Right kidney (tissue), 1 donor: Measurements from ENCODE around the gene FGF14.

ENCODE experiments used
- DNase-seq: peaks from one replicate; pipeline ENCODE4 v3.0.0-alpha.2; 2016

Gene FGF14

GRCh38 chr13:102250448-102250847 lies 151.4 kb downstream of the FGF14 start:
- no peak for DNase-seq

GRCh38 chr13:102244607-102245227 lies 157.1 kb downstream of the FGF14 start:
- DNase-seq: no peak

DNA sequence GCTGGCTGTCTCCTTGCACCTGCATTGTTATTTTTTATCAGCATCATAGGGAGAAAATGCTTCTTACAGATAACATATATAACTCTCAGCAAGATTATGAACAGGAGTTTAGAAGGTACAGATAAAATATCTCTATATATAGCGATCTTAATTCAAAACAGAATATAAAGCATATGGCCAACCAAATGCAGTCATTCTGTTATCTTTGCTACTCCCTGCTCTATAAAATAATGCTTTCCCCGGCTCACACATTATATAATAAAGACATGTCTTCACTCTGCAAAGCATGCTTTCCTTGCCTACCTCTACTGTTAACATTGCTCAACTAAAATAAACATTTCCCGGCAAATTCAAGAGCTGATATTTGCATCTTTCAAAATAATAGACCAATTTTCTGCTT lies 161.7 kb downstream of the FGF14 start:
- no peak for DNase-seq

DNA sequence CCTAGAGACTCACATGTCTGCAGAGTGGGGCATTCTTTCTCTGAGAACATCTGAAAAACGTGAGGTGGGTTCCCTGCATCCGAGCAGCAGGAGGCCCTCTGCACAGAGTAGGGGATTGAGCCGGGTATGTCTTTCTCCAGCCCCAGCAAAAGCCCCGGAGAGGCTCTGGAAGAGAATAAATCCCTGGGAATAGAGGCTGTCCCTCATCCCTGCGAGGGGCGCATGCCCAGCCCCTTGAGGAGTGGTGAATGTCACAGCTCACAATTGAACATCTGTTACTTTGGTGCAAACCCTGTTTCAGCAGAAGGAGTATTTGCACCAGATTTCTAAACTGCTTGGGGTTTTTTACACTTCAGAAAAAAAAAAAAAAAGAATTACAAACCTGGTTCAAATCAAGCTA lies 164.6 kb downstream of the FGF14 start:
- no peak for DNase-seq

- no peak for DNase-seq
Observed at GRCh38 chr13:102236830-102237229, 165.0 kb downstream of the FGF14 start.

DNA sequence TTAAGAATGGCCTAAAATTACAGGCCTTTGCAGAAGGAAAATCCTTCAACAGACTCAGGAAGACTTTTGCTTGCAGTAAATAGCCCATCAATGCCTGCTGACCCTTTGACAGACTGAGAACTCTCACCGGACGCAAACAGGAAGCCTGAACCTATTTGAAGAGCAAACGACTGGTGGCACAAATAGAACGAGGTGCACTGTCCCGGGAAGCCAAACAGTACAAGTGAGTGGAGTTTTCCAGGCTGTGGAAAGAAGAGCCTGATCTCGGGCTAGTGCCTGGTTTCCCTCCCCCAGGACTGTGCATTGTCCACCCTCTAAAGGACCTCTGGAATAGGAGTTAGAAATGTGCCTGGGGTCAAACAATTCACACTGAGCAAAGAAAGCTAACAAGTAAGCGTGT lies 165.5 kb downstream of the FGF14 start:
- DNase-seq: no peak

DNA sequence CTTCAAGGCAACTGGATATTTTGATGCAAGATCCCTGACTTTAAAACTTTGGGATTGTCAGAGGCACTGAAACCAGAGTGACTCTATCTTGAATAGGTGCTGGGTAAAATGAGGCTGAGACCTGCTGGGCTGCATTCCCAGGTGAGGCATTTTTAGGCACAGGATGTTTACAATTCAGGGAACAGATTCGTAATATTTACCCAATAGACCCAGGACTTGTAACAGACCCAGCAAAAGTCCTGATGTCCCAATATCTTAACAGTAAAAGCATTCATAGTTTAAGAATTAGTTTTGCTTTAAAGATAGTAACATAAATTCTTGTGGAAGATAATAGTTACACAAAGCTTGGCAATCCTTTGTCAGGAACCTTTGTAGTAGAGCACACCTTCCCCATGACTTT lies 166.2 kb downstream of the FGF14 start:
- DNase-seq: no peak

DNA sequence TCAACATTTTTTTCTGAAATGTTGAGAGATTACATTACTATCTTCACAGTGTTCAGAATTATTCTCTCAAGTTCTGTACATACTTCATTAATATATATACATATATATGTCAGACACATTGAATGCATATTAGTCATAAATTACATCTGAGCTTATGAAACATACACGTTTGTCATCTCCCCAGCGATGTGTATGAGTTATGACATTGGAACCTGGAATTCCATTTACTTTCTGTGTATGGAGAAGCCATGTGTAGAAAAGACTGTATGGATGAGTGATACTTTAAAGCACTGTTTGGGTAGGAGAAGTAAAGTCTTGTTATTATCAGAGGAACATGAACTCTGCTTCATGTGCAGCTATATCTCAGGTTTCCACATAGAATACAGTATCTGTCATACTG lies 167.2 kb downstream of the FGF14 start:
- no peak for DNase-seq

- DNase-seq: no peak
Observed at GRCh38 chr13:102233566-102234208, 168.2 kb downstream of the FGF14 start.

- DNase-seq: no peak
Observed at GRCh38 chr13:102231479-102231878, 170.4 kb downstream of the FGF14 start.

GRCh38 chr13:102227741-102228140 lies 174.1 kb downstream of the FGF14 start:
- no peak for DNase-seq

GRCh38 chr13:102226591-102226990 lies 175.3 kb downstream of the FGF14 start:
- DNase-seq: no peak

GRCh38 chr13:102225892-102226291 lies 176.0 kb downstream of the FGF14 start:
- no peak for DNase-seq

DNA sequence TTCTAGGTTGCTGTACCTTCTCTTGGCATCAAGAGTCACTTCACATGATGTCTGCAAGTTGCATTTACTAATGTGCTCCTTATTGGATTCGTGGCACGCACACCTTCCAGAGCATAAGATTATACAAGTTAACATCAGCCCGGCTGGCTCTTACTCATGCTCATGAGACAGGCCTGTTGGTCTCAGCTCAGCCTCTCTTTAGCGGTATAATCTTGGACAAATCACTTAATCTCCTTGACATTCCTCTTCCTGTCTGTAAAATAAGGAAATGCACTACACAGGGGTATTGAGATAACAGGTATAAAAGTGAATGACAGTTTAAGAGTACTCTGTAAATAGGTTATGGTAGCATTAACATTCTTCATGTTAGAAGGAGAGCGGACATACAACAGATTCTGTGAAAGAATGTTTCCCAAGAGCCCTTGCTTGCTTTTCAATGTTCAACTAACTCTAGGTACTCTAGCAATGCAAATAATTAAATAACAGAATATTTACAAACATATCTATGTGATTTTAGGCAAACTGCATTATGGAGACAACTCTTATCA lies 181.1 kb downstream of the FGF14 start:
- DNase-seq: no peak

DNA sequence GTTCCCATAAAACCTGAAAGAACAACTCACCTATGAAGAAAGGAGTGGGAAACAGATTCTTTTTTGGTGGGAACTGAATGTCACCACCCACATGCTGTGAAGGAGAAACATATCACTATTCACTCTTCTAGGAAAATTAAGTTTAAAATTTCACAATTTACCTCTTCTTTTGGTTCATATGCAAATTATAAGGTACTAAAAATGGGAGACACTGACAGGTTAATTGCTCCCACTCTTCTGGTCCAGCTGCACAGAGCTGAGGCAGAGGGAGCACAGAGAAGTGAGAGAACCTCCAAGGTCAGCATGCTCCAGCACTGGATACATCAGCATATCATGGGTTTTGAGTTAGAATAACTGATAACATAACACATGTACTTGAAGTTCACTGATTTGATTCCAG lies 186.9 kb downstream of the FGF14 start:
- DNase-seq: no peak

DNA sequence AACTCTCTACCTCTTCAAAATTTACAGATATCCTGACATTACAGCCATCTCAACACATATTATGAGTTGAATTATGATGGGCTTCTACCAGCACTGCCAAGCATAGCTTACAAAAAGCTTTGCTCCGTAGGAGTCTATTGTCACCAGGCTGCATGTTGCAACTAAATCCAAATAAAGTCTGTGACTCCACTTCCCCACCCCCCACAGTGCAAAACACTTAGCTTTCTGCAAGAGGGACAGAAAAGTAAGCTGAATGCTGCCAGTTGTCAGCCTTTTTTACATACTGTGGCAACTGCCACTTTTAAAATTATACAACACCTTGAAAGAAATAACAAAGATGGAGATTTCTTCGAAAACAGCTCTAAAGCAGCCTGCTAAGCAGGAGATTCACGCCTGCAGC lies 189.1 kb downstream of the FGF14 start:
- no peak for DNase-seq

- DNase-seq: no peak
Observed at GRCh38 chr13:102208347-102208746, 193.5 kb downstream of the FGF14 start.

- no peak for DNase-seq
Observed at GRCh38 chr13:102207680-102208342, 194.0 kb downstream of the FGF14 start.

DNA sequence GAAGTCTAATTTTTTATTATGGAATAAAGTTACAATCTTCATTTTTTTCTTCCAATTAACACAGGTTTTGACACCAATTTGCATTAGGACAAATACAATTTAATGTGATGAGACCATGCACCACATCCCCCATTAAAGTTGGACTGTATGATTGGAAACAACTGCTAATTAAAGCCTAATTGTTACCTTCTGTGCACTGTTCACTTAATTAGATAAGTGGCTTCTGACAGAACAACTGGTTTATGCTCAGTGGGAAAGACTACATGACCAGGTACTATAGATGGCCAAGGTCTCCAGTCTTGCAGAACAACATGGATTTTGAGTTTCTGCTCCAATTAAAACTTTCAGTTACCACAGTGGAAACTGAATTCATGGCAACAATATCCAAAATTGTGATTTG lies 198.1 kb downstream of the FGF14 start:
- DNase-seq: no peak

- DNase-seq: no peak
Observed at GRCh38 chr13:102198418-102199311, 203.2 kb downstream of the FGF14 start.

DNA sequence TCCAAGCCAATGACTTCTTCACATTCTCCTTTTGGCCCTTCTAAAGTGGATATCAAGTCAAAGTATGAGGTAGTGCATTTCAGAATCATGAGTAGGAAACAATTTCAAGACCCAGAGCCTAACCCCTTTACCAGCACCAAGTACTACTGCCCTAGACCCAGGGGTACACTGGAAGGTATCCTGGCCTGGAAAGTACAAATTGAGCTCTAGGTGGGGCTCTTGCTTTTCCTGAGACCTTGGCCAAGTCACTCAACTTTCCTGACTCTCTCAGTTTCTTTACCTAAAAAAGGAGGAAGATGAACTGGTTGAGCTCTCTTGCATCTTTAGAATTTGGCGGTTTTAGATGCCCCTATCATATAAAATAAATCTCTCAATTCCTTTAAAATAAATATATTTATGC lies 204.7 kb downstream of the FGF14 start:
- DNase-seq: no peak

DNA sequence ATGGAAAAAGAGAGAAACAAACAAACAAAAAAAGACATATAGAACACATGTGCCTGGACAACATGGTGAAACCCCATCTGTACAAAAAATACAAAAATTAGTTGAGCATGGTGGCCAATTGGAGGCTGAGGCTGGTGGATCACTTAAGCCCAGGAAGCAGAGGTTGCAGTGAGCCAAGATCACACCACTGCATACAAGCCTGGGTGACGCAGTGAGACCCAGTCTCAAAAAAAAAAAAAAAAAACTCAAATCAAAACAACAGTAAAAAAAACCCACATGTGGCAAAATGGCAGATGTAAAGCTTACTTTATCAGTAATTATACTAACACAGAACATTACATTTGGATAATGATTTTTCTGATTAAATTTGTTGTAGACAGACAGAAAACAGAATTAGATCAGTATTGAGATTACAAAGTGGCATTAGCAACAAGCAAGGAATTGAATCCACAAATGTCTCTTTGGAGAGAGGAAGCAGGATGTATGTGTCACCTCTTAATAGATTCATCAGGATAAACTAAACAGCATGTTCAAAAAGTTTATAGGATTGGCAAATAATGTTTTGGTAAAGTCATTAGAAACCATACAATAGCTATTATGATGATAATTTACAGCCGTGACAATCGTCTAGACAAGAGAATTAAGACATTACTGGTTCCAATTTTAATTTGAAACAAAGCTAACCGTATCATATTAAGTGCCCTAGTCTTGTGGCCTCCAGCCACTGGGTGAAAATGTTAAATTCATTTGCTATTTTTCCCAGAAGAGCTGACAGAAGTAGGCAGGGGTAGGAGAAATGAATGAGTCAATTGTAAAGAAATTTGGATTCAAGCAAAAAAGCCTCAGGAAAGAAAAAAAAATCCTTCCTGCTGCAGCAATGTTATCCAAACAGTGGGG lies 206.0 kb downstream of the FGF14 start:
- no peak for DNase-seq
